ENCODE measurements around the gene QTRT2.

The QTRT2 gene

GRCh38 chr3:114056130-114057010, at the start of gene QTRT2, which contains the start of gene CCDC191:
Gene QTRT2 (plus strand): TSS chr3:114056737. CDS start chr3:114065258, 8,521 bp downstream.
Gene CCDC191 (minus strand): TSS chr3:114056526. CDS start chr3:114056466, 60 bp downstream.
- peak; percentile 97 for ATAC-seq

DNA sequence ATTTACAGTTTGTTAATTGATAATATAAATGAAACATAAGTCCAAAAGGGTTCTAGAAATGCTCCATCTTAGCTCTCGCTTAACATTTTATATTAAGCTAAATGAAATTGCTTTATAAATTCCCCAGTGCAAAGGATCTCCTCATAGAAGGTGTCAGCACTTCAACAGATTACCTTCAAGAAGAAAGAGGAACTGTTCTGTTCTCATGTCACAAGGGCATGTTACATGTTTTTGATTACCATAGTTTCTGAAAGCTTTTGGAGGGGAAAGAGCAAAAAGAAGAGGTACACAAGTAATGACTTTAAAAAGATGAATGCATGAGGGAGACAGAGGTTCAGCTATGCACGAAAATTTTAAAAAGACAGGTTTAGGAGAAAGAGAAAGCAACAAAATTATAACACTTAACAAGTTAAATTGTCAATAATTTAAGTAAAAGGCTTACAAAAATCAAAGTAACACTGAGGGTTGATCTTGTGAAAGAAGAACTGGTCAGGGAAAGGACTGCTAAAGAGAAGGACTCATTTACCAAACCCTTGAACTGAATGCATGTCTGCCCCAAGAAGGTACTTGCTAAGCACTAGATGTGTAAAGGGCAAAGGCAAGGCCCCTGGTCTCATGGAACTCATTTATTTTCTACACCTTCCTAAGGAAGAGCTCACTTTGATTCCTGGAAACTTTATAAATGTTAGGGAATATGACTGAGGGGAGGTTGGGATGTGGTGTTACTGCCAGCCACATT, 45.3 kb upstream of the QTRT2 start:
- DNase-seq (ENCODE audit: low spot score in 2 of 2) (no peak), ATAC-seq (no peak)
- no peaks in the 10 kb centered on the region for H3K9me3 Mint-ChIP-seq
- H3K27ac Mint-ChIP-seq: no peak overlapping the region
- no peak overlapping the region for H3K4me3 Mint-ChIP-seq
- H3K4me1 Mint-ChIP-seq: no peaks in the 10 kb centered on the region
- no peaks in the 10 kb centered on the region for H3K36me3 Mint-ChIP-seq

More at GRCh38 chr3:114056130-114057010, at the start of gene QTRT2, which contains the start of gene CCDC191:
- Mint-ChIP-seq H3K4me3 (peak within 1 kb of the TSS; percentile 83), H3K9me3 (no peaks in the 10 kb centered on the region), H3K27ac (peak within 1 kb of the TSS; percentile 91), H3K36me3 (peaks cover 14% of the 10 kb centered on the region), H3K4me1 (peaks cover 29% of the 10 kb centered on the region)
- DNase-seq (ENCODE audit: low spot score in 2 of 2): peak; percentile 95 to 99

- Mint-ChIP-seq H3K9me3 (no peaks in the 10 kb centered on the region), H3K4me1 (no peaks in the 10 kb centered on the region), H3K4me3 (no peak overlapping the region), H3K27ac (no peak overlapping the region), H3K36me3 (no peaks in the 10 kb centered on the region)
- ATAC-seq (no peak), DNase-seq (ENCODE audit: low spot score in 2 of 2) (no peak)
Measured at GRCh38 chr3:114014211-114014610, 42.3 kb upstream of the QTRT2 start.

DNA sequence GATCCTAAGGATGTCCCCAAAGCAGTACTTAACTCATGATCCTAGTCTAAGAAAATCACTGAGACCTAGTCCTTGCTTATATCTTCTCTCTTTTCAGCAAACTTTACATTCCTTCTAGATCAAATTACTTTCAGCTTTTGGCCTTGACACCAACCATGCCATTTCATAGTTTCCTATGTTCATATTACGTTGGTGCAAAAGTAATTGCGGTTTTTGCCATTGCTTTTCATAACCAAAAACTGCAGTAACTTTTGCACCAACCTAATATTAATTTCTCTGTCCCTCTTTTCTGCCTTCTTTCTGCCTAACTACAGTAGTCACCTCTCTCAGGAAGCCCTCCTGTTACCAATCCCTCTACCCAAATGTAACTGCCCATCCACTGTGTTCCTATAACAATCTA, 37.1 kb upstream of the QTRT2 start:
- Mint-ChIP-seq H3K4me3 (no peak overlapping the region), H3K9me3 (no peaks in the 10 kb centered on the region), H3K27ac (no peak overlapping the region), H3K4me1 (no peaks in the 10 kb centered on the region), H3K36me3 (no peaks in the 10 kb centered on the region)
- no peak for ATAC-seq
- DNase-seq (ENCODE audit: low spot score in 2 of 2): no peak

- Mint-ChIP-seq H3K9me3 (no peaks in the 10 kb centered on the region), H3K36me3 (no peaks in the 10 kb centered on the region), H3K4me1 (no peaks in the 10 kb centered on the region), H3K4me3 (no peak overlapping the region), H3K27ac (no peak overlapping the region)
- ATAC-seq: peak; percentile 53
- no peak for DNase-seq (ENCODE audit: low spot score in 2 of 2)
Measured at GRCh38 chr3:114020907-114021306, 35.6 kb upstream of the QTRT2 start.

- no peak for DNase-seq (ENCODE audit: low spot score in 2 of 2)
- Mint-ChIP-seq H3K27ac (no peak overlapping the region), H3K4me1 (no peaks in the 10 kb centered on the region), H3K36me3 (no peaks in the 10 kb centered on the region), H3K4me3 (no peak overlapping the region), H3K9me3 (no peaks in the 10 kb centered on the region)
- ATAC-seq: no peak
Measured at GRCh38 chr3:114022145-114022802, 34.3 kb upstream of the QTRT2 start.

GRCh38 chr3:114025451-114025850, 31.1 kb upstream of the QTRT2 start:
- no peak for DNase-seq (ENCODE audit: low spot score in 2 of 2)
- ATAC-seq: no peak
- Mint-ChIP-seq H3K36me3 (no peaks in the 10 kb centered on the region), H3K4me3 (no peak overlapping the region), H3K9me3 (no peaks in the 10 kb centered on the region), H3K27ac (no peak overlapping the region), H3K4me1 (no peaks in the 10 kb centered on the region)

DNA sequence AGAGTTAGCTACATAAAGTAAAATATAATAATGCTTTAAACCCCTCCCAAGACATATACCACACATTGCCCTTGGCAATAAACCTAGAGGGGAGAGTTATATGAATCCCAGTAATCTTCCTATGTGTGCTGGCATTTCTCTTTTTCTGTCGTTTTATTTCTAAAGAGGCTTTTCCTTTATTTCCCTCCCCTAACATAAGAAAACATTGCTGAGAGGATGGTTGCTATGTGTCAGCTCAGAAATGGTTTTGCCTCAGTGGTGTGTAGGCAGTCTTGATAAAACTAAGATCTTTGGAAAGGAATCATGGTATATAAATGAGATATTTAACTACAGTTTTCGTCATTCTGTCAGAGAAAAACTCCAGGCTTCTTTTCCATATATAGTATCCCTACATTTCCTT, 30.2 kb upstream of the QTRT2 start:
- ATAC-seq (no peak), DNase-seq (ENCODE audit: low spot score in 2 of 2) (no peak)
- H3K36me3 Mint-ChIP-seq: no peaks in the 10 kb centered on the region
- no peaks in the 10 kb centered on the region for H3K9me3 Mint-ChIP-seq
- no peaks in the 10 kb centered on the region for H3K4me1 Mint-ChIP-seq
- H3K4me3 Mint-ChIP-seq: no peak overlapping the region
- no peak overlapping the region for H3K27ac Mint-ChIP-seq

GRCh38 chr3:114033721-114034120, 22.8 kb upstream of the QTRT2 start:
- no peak for ATAC-seq
- Mint-ChIP-seq H3K4me3 (no peak overlapping the region), H3K9me3 (no peaks in the 10 kb centered on the region), H3K27ac (no peak overlapping the region), H3K4me1 (no peaks in the 10 kb centered on the region), H3K36me3 (no peaks in the 10 kb centered on the region)
- no peak for DNase-seq (ENCODE audit: low spot score in 2 of 2)

- Mint-ChIP-seq H3K36me3 (no peaks in the 10 kb centered on the region), H3K9me3 (no peaks in the 10 kb centered on the region), H3K4me1 (no peaks in the 10 kb centered on the region), H3K27ac (no peak overlapping the region), H3K4me3 (no peak overlapping the region)
- no peak for DNase-seq (ENCODE audit: low spot score in 2 of 2)
- no peak for ATAC-seq
Measured at GRCh38 chr3:114034211-114034610, 22.3 kb upstream of the QTRT2 start.

DNA sequence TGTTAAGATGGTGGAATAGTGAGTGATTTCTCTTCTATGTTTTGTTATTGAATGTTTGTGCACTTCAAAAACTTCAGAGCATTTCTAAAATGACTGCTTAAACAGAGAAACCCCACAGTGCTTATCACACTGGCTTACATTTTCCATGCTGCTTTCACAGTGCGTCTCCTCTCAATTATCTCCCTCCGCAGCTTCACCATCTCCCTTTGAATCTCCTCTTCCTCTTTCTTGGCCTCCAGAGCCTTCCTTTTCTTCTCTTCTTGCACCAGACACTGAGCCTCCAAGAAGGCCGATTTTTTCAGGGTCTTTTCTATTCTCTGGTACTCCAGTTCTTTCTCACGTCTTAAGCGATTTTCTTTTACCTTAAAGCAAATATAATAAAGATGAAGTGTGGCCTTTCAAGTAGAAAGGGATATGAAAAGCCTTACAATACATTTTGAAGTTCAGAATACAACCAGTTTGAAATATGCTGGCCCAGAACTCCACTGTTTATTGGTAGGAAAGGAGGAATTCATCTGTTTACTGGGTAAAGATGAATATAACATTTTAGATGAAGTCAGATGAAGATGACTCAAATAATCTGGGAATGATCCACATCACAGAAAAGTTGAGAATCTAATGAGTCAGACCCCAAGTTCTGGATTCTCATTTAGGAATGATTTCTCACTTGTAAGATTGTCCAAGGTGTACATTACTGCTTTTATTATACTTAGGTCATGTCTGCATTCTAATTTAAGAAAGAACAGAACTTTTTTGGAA, 21.6 kb upstream of the QTRT2 start:
- ATAC-seq: no peak
- no peak for DNase-seq (ENCODE audit: low spot score in 2 of 2)
- no peaks in the 10 kb centered on the region for H3K4me1 Mint-ChIP-seq
- H3K4me3 Mint-ChIP-seq: no peak overlapping the region
- no peaks in the 10 kb centered on the region for H3K9me3 Mint-ChIP-seq
- no peaks in the 10 kb centered on the region for H3K36me3 Mint-ChIP-seq
- no peak overlapping the region for H3K27ac Mint-ChIP-seq

DNA sequence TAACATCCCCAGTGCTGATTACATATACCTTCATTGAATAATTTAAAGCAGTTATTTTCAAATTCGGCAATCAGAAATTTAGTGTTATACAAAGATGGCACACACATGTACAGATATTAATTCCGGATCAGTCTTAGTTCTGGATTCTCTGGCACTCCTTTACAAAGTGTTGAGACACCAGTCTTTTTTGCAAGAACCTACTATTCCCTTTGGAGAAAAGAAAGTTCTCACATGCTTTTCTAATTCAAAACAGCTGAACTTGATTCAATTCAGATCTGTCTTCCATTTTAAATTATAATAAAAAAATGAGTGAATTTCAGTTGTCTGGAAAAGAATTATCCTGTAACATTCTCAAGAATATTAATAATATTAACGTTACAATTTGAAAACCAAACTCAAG, 20.6 kb upstream of the QTRT2 start:
- DNase-seq (ENCODE audit: low spot score in 2 of 2): no peak
- H3K36me3 Mint-ChIP-seq: no peaks in the 10 kb centered on the region
- no peak overlapping the region for H3K27ac Mint-ChIP-seq
- no peak for ATAC-seq
- H3K4me1 Mint-ChIP-seq: no peaks in the 10 kb centered on the region
- H3K9me3 Mint-ChIP-seq: no peaks in the 10 kb centered on the region
- H3K4me3 Mint-ChIP-seq: no peak overlapping the region

DNA sequence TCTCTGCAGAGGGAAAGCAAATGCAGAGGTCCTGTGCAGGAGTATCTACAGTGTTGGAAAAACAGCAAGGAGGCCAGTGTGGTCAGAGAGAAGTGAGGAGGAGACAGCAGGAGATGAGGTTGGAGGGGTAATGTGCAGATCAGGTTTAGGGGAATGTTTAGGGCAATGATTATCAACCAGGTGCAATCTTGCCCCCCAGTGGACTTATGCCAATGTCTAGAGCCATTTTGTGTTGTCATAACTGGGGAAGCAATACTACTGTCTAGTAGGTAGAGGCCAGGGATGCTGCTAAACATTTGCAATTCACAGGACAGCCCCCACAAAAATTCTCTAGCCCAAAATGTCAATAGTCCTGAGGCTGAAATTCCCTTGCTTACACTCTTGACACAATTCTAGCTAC, 13.3 kb upstream of the QTRT2 start:
- Mint-ChIP-seq H3K4me3 (no peak overlapping the region), H3K36me3 (no peaks in the 10 kb centered on the region), H3K4me1 (no peaks in the 10 kb centered on the region), H3K9me3 (no peaks in the 10 kb centered on the region), H3K27ac (no peak overlapping the region)
- no peak for DNase-seq (ENCODE audit: low spot score in 2 of 2)
- ATAC-seq: peak; percentile 13

DNA sequence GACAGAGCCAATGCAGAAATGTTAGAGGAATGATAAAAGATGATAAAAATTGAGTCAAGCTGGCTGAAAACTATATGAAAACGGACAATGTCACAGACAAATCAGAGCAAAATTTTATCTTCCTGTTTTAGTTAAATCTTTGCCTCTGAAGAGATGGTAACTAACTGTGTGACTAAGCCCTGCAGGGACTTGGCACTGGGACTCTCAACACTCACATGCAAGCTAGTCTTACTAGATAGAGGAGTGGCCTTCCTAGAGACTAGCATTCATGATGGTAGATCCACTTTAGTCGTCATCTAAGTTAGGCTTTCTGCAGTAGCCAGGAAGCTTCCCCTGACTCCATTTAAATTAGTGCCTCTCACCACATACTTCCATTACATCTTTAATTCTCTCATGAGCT, 4.3 kb upstream of the QTRT2 start:
- Mint-ChIP-seq H3K27ac (no peak overlapping the region), H3K4me3 (no peak overlapping the region), H3K36me3 (peaks cover 14% of the 10 kb centered on the region), H3K4me1 (peaks cover 1% of the 10 kb centered on the region), H3K9me3 (no peaks in the 10 kb centered on the region)
- ATAC-seq (no peak), DNase-seq (ENCODE audit: low spot score in 2 of 2) (no peak)

DNA sequence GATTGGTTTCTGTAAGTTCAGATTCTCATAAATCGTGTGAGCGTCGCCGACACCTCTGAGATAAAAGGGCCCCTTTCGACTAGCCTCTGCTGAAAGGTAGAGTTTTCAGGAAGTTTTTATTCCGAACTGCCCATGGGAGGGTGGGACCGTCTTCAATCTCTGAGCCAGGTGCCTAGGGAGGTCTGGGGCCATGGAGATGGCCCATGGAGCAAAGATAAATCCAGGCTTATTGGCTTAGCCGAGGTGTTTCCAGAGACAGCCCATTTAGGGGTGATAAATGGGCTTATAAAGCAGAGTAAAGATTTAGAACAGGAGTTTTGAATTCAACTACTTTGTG, 442 bp downstream of the QTRT2 start:
- Mint-ChIP-seq H3K27ac (peak overlapping the region; percentile 91), H3K4me3 (peak overlapping the region; percentile 83), H3K9me3 (no peaks in the 10 kb centered on the region), H3K4me1 (peaks cover 33% of the 10 kb centered on the region), H3K36me3 (peaks cover 14% of the 10 kb centered on the region)
- DNase-seq (ENCODE audit: low spot score in 2 of 2) (no peak), ATAC-seq (peak; percentile 2)

All from stimulated activated effector memory CD8-positive, alpha-beta T cell treated with anti-CD3 and anti-CD28 coated beads, Interleukin-12 subunit alpha, Interleukin-12 subunit beta, amount 100 ng/mL, for 72 hours (primary cell).